Suppressor macrophage treated with lipopolysaccharide for 4 hours (primary cell): ENCODE data around the gene SEMA5A.

ENCODE experiments used
- DNase-seq: peaks from one replicate; pipeline ENCODE4 v3.0.0-alpha.2; 2020

Gene SEMA5A

GRCh38 chr5:9149988-9150387 is 395.9 kb downstream of the SEMA5A start:
- DNase-seq = no peak

DNA sequence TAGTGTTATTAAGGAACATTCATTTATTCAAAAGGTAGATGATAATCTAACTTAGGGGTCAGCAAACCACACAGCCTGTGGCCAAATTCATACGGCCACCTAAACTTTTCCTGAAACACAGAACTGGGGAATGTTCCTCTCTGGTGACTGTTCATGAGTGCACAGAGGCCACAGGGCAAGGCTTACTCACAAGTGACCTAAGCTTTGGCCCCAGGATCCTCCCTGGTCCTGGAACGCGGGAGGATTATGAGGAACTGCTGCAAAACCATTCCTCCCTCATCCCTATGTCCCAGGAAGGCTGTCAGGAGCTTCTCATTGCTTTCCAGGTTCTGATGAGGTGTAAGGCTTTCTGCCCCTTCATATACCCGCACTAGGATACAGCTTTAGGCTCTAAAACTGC is 397.6 kb downstream of the SEMA5A start:
- DNase-seq = no peak

GRCh38 chr5:9140711-9141110 is 405.2 kb downstream of the SEMA5A start:
- no peak for DNase-seq

GRCh38 chr5:9140202-9140601 is 405.7 kb downstream of the SEMA5A start:
- no peak for DNase-seq

DNA sequence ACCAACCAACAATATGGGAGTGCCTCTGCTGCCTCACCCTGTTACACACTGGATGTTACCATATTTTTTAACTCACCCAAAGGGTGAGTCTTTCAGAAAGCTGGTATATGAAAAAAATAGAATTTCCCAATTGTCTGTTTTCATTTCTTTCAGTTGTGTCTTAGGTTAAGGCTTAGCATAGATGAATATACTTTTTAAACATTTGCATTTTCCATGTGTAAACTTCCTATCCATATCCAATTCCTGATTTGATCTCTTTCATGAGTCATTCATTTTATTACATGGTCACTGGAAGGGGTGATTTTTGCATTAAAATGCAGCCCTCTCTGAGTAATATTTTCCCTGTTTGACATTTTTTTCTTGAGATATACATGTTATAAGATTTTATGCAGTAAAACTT is 406.5 kb downstream of the SEMA5A start:
- no peak for DNase-seq

DNA sequence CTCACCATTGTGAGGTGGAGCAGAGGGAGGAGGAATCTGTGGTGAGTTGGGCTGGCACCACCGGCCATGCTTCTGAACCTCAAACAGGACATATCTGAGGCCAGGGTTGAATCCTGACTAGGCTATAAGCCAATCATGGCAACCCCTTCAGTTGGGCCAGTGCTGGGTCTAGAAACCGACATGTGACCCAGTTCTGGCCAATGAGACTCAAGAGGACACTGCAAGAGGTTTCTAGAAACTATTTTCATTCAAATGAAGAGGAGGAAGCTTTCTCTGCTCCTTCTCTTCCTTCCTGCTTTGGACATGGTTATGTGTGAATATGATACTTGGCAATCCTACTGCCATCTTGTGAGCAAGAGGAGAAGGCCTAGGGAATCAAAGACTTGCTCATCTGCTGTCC is 417.7 kb downstream of the SEMA5A start:
- no peak for DNase-seq

GRCh38 chr5:9126490-9126889 is 419.4 kb downstream of the SEMA5A start:
- no peak for DNase-seq

- DNase-seq = no peak
Measured at GRCh38 chr5:9125852-9126251, 420.0 kb downstream of the SEMA5A start.

GRCh38 chr5:9124838-9125237 is 421.0 kb downstream of the SEMA5A start:
- no peak for DNase-seq

DNA sequence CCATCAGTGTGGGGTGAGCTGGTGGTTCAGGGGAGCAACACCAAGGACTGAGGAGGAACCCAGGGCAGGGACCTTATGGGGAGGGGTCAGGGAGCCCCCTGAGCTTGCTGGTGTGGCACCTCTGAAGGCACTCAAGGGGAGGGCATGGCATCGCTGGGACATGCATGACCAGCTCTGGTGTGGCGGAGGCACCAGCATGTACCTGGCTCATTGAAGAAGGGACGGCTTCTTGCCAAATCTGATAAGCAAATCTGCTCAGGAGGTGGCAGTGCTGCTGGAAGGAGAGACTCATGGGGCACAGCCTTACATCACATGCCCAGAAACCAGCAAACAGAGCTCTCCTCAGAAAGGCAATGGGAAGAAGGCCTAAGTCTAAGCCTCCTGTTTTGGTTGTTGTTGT is 421.8 kb downstream of the SEMA5A start:
- no peak for DNase-seq

DNA sequence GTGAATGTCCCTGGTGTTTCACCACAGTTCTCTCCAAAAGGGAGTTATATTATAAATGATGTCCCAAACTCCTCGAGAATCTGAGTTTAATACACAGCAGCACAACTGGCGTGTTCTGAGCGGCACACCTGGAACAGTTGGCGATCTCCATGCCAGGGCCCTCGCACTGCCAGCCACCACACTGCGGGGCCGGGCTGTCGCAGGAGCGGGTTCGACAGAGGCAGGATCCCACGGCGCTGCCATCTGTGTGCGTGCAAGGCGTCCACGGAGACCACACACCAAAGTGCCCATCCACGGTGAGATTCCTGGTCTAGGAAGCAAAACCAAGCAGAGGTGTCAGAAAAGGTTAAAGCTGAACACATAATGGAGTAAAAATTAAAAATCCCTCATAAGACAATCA is 423.3 kb downstream of the SEMA5A start:
- DNase-seq = no peak

DNA sequence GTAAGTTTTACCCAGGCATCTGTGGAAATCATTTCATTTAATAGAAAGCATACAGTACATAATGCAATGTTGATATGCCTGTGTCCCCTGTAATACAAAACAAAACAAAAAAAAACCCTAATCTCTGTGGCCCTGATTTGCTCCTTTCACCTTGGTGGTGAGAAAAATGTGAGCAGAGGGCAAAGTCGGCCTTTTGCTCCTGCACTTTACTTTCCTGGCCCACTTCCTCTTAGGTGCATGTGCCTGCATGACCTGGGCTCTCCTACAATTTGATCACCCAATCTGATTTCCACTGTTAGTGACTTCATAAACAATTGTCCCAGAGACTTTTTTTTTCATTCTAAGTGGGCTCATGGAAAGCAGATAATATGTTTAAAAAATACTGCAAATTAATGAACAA is 424.3 kb downstream of the SEMA5A start:
- no peak for DNase-seq

- no peak for DNase-seq
Measured at GRCh38 chr5:9118852-9119251, 427.0 kb downstream of the SEMA5A start.

- no peak for DNase-seq
Measured at GRCh38 chr5:9115093-9115492, 430.8 kb downstream of the SEMA5A start.

DNA sequence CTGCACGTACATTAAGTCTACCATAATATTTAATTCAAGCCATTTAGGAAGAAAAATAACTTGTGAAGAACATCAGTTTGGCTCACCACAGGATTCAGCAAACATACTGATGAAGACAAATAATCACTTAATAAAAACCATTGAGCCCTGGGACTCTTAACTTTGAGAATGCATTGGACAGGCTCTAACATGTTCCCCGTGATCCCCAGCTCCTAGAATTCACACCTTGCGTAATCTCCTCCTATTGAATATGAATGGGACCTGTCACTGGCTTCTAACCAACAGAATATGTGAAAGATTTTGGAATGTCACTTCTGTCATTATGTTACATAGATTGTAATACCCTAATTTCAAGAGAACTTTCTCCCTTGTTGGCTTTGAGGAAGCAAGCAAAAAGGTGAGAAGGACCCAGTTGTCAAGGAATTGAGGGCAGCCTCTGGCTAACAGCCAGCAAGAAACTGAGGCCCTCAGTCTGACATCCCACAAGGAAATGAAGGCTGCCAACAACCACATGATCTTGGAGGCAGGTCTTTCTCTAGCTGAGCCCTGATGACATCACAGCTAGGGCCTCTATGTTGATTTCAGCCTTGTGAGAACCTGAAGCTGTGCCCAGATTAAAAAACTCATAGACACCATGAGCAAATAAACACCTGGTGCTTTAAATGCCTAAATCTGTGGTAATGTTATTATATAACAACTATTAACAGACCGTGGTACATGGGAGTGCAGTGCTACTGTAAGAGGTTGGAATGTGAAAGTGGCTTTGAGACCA is 433.2 kb downstream of the SEMA5A start:
- DNase-seq = no peak

GRCh38 chr5:9108162-9108561 is 437.7 kb downstream of the SEMA5A start:
- no peak for DNase-seq

GRCh38 chr5:9105851-9106250 is 440.0 kb downstream of the SEMA5A start:
- no peak for DNase-seq

DNA sequence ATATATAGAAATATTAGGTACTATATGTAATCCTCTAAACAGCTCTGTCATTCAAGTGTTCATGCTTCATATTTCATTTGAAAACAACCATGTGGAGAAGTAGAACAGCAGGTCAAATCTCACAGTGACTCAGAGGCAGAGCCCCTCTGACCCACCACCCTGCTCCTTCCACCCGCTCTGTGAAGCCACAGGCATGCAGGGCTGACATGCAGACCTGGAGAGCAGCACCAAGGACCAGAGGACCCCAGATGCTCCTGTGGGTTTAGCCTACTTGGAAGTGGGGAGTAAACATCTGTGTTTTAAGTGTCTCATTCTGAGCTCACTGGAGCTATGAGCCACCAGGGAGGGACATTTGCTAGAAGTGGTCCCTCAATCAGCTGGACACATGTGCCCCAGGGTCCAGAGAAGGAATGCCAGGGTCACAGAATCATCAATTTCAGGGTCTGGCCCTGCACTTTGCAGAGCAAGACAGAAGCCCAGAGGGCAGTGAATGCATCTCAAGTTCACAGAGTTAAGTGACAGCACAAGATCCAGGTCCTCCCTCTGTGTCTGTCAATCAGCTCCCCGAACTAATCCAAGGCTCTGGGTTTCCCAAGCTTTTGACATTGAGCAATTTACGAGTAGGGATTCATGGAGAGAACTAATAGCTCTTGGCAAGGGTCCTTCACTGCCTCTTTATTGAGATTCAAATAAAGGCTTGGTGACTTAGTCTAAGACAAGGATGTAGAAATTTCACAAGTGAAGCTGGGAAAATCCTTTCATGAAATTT is 441.1 kb downstream of the SEMA5A start:
- no peak for DNase-seq

DNA sequence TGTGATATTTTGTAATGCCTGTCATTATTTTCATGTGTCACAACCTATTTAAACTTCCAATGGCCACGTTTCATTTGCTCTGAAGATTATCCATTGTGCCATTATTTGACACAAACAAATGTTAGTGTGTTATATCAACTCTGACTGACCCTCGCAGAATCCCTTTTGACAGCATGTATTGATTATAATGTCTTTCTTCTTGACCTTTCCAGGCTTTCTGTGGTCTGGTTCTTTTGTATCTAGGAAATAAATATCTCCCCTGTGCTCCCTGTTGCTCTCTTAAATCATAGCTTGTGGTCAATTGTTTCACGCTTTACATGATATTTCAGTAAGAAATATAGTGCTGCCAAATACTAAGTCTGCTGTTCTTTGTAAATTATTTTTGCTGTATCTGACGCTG is 442.6 kb downstream of the SEMA5A start:
- DNase-seq = no peak

- DNase-seq = no peak
Measured at GRCh38 chr5:9099689-9100088, 446.2 kb downstream of the SEMA5A start.

DNA sequence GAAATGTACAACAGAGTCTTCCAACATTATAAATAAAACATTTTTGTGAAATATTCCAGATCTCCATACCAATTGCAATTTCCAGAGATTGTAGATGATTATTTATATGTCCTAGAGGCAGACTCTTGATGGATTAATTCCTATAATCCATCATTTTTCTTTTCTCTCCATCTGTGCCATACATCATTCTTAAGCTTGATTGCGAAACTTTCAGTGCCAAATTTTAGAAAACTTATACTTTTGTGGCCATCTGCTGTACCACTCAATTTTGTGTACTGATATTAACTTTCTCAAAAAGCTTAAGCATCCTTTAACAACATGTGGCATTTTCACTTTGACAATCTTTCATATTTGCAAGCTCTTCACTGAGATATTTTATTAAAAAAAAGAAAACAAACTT is 446.9 kb downstream of the SEMA5A start:
- no peak for DNase-seq

DNA sequence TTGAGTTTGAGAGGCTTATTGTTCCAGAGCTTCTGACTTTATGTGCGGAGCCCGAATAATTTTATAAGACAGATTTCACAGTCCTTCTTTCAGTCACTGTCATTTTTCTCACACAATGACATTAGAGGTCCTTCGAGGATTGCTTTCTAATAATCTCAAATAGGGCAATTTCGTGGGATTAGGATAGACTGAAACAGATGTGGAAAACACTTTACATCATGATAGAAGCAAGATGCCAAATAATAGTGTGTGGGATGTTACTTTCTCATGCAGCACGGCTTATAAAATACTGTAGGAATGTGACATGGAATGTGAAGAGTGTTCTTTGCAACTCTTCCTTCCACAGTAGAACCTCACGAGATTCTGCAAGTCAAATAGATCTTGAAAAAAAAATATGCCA is 451.3 kb downstream of the SEMA5A start:
- DNase-seq = no peak

DNA sequence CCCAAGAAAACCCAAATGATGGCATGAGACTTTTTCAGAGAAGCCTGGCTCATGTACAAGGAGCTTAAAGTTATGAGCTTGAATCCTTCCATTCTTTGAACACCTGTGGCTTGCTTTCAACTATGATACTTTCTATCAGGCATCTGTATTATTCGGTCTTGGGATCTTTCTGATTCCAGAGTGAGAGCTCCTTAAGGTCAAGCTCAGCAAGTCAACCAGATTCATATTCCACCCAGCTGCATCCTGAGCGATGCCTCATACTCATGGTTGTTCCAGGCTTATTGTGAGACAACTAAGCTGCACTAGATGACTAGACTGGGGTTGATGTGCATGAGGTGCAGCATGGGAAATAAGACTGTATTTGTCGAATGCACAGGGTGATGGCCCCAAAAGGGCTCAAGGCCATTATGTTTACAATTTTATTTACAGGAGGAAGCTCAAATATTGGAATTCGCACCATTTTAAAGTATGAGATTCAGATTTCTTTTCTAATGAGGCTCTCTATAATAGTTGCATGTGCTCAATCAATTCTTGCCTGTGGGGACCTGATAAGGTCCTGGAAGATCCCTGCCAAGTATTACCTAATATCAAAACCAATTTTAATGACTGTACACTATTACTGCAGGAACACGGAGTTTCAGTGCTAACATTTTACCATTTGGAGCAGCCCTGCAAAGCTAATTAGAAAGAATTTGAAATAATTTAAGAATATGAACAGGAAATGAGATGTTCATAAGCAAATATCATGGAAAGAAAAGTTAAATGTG is 453.8 kb downstream of the SEMA5A start:
- DNase-seq = no peak
